ENCODE results near the gene SCAMP4.

The SCAMP4 gene

DNA sequence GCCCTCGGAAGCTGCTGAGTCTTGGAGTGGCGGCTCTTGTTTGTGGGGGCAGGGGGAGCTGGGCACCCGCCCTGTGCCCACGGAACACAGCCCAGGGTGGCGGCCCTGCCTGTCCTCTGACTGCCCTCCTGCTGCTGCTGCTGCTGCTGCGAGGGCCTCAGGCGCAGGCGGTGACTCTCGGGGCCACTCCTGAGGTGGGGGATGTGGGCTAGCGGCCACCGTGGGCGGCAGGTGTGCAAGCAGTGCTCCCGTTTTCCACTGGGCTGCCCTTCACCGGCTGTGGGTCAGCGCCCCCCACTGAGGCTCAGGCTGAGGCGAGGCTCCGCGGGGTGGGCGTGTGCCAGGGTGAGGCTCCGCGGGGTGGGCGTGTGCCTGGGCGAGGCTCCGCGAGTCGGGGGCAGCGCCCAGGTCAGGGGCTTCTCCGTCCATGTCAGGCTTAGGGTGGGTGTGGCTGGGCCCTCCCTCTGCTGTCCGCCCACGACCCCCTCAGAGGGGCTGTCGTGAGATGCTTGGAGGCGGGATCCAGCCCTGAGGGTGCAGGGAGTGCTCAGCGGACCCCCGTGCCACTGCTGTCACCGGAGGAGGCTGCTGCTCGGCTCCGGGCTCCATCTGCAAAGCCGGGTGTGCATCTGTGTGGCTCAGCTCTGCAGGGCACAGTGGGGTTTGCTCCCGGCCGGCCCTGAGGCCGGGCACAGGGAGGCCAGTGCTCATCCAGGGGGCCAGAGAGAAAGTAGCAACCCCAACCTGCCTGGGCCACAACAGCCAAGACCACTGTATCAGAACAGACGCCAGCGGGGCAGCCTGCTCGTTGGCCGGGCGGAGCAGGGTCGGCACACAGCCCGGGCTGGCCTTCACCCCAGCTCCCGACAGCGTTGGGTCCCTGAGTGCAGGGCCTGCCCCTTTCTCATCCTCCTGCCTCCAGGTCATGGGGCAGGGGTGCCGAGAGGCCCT is 50.2 kb downstream of the SCAMP4 start:
- TF ChIP-seq TOX (CRISPR knock-in tag; IDR thresholded peaks at IDR 0.05; ENCODE audit: borderline replicate concordance), result no peak
- TF ChIP-seq ZNF565 (CRISPR knock-in tag; conservative IDR thresholded peaks at IDR 0.05; ENCODE audit: low read depth), result no peak
- no peak for TF ChIP-seq ZC3H10 (CRISPR knock-in tag; IDR thresholded peaks at IDR 0.05)
- TF ChIP-seq ISL1 (CRISPR knock-in tag; IDR thresholded peaks at IDR 0.05), result no peak
- TF ChIP-seq, protein P1, sequence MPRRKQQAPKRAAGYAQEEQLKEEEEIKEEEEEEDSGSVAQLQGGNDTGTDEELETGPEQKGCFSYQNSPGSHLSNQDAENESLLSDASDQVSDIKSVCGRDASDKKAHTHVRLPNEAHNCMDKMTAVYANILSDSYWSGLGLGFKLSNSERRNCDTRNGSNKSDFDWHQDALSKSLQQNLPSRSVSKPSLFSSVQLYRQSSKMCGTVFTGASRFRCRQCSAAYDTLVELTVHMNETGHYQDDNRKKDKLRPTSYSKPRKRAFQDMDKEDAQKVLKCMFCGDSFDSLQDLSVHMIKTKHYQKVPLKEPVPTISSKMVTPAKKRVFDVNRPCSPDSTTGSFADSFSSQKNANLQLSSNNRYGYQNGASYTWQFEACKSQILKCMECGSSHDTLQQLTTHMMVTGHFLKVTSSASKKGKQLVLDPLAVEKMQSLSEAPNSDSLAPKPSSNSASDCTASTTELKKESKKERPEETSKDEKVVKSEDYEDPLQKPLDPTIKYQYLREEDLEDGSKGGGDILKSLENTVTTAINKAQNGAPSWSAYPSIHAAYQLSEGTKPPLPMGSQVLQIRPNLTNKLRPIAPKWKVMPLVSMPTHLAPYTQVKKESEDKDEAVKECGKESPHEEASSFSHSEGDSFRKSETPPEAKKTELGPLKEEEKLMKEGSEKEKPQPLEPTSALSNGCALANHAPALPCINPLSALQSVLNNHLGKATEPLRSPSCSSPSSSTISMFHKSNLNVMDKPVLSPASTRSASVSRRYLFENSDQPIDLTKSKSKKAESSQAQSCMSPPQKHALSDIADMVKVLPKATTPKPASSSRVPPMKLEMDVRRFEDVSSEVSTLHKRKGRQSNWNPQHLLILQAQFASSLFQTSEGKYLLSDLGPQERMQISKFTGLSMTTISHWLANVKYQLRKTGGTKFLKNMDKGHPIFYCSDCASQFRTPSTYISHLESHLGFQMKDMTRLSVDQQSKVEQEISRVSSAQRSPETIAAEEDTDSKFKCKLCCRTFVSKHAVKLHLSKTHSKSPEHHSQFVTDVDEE (CRISPR knock-in tag; IDR thresholded peaks at IDR 0.05), result no peak
- TF ChIP-seq ESRRG (CRISPR knock-in tag; IDR thresholded peaks at IDR 0.05), result no peak
- TF ChIP-seq, protein P2, sequence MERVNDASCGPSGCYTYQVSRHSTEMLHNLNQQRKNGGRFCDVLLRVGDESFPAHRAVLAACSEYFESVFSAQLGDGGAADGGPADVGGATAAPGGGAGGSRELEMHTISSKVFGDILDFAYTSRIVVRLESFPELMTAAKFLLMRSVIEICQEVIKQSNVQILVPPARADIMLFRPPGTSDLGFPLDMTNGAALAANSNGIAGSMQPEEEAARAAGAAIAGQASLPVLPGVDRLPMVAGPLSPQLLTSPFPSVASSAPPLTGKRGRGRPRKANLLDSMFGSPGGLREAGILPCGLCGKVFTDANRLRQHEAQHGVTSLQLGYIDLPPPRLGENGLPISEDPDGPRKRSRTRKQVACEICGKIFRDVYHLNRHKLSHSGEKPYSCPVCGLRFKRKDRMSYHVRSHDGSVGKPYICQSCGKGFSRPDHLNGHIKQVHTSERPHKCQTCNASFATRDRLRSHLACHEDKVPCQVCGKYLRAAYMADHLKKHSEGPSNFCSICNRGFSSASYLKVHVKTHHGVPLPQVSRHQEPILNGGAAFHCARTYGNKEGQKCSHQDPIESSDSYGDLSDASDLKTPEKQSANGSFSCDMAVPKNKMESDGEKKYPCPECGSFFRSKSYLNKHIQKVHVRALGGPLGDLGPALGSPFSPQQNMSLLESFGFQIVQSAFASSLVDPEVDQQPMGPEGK (CRISPR knock-in tag; IDR thresholded peaks at IDR 0.05; ENCODE audit: borderline replicate concordance), result no peak
- no peak for TF ChIP-seq PPARA (CRISPR knock-in tag; IDR thresholded peaks at IDR 0.05; ENCODE audit: borderline replicate concordance)
- TF ChIP-seq, protein P3, sequence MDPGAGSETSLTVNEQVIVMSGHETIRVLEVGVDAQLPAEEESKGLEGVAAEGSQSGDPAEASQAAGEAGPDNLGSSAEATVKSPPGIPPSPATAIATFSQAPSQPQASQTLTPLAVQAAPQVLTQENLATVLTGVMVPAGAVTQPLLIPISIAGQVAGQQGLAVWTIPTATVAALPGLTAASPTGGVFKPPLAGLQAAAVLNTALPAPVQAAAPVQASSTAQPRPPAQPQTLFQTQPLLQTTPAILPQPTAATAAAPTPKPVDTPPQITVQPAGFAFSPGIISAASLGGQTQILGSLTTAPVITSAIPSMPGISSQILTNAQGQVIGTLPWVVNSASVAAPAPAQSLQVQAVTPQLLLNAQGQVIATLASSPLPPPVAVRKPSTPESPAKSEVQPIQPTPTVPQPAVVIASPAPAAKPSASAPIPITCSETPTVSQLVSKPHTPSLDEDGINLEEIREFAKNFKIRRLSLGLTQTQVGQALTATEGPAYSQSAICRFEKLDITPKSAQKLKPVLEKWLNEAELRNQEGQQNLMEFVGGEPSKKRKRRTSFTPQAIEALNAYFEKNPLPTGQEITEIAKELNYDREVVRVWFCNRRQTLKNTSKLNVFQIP (CRISPR knock-in tag; IDR thresholded peaks at IDR 0.05; ENCODE audit: borderline replicate concordance, low read depth), result no peak
- TF ChIP-seq, protein P4, sequence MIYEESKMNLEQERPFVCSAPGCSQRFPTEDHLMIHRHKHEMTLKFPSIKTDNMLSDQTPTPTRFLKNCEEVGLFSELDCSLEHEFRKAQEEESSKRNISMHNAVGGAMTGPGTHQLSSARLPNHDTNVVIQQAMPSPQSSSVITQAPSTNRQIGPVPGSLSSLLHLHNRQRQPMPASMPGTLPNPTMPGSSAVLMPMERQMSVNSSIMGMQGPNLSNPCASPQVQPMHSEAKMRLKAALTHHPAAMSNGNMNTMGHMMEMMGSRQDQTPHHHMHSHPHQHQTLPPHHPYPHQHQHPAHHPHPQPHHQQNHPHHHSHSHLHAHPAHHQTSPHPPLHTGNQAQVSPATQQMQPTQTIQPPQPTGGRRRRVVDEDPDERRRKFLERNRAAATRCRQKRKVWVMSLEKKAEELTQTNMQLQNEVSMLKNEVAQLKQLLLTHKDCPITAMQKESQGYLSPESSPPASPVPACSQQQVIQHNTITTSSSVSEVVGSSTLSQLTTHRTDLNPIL (CRISPR knock-in tag; IDR thresholded peaks at IDR 0.05; ENCODE audit: low read depth), result no peak
- no peak for ATAC-seq

DNA sequence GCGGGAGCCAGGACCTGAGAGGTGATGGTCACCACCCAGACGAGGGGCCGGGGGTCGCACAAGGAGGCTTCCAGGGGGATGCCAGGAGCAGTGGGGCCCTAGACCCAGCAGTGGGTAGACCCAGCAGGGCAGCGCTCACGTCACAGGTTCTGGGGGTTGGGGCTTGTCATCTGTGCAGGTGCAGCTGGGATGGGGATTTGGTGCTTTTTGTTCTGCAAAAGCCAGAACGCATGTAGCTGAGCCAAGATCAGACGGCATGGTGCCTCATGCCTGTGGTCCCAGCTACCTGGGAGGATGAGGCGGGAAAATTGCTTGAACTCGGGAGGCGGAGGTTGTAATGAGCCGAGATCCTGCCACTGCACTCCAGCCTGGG is 50.9 kb downstream of the SCAMP4 start:
- TF ChIP-seq ZNF8 (CRISPR knock-in tag; IDR thresholded peaks at IDR 0.05), result no peak
- no peak for TF ChIP-seq CSDC2 (CRISPR knock-in tag; IDR thresholded peaks at IDR 0.05)
- no peak for TF ChIP-seq ESRRG (CRISPR knock-in tag; IDR thresholded peaks at IDR 0.05)
- TF ChIP-seq, protein P5, sequence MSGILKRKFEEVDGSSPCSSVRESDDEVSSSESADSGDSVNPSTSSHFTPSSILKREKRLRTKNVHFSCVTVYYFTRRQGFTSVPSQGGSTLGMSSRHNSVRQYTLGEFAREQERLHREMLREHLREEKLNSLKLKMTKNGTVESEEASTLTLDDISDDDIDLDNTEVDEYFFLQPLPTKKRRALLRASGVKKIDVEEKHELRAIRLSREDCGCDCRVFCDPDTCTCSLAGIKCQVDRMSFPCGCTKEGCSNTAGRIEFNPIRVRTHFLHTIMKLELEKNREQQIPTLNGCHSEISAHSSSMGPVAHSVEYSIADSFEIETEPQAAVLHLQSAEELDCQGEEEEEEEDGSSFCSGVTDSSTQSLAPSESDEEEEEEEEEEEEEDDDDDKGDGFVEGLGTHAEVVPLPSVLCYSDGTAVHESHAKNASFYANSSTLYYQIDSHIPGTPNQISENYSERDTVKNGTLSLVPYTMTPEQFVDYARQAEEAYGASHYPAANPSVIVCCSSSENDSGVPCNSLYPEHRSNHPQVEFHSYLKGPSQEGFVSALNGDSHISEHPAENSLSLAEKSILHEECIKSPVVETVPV (CRISPR knock-in tag; IDR thresholded peaks at IDR 0.05), result no peak
- no peak for TF ChIP-seq ARNTL (CRISPR knock-in tag; IDR thresholded peaks at IDR 0.05; ENCODE audit: borderline replicate concordance, low read depth)
- no peak for TF ChIP-seq GLIS3 (CRISPR knock-in tag; IDR thresholded peaks at IDR 0.05)
- TF ChIP-seq ZFP3 (CRISPR knock-in tag; IDR thresholded peaks at IDR 0.05), result no peak
- TF ChIP-seq, protein P2 (CRISPR knock-in tag; IDR thresholded peaks at IDR 0.05; ENCODE audit: borderline replicate concordance), result no peak
- no peak for TF ChIP-seq RARB (CRISPR knock-in tag; IDR thresholded peaks at IDR 0.05)
- TF ChIP-seq TOX (CRISPR knock-in tag; IDR thresholded peaks at IDR 0.05; ENCODE audit: borderline replicate concordance), result no peak
- TF ChIP-seq, protein P4 (CRISPR knock-in tag; IDR thresholded peaks at IDR 0.05; ENCODE audit: low read depth), result no peak
- no peak for TF ChIP-seq TCF4 (CRISPR knock-in tag; IDR thresholded peaks at IDR 0.05; ENCODE audit: borderline replicate concordance)
- no peak for TF ChIP-seq PPARA (CRISPR knock-in tag; IDR thresholded peaks at IDR 0.05; ENCODE audit: borderline replicate concordance)
- TF ChIP-seq OSR1 (CRISPR knock-in tag; IDR thresholded peaks at IDR 0.05), result no peak
- TF ChIP-seq, protein P1 (CRISPR knock-in tag; IDR thresholded peaks at IDR 0.05), result no peak
- no peak for ATAC-seq
